Measurements from ENCODE around the gene ATXN7L1.
A peak's percentile ranks its signal among the peaks of the same experiment; 100 is the strongest.
"Not testable (repeated sequence)": the region's sequence is repeated elsewhere in the genome, so short reads cannot be mapped to it uniquely, and the experiment has no call there.

ATXN7L1 gene

GRCh38 chr7:105617280-105618015 lies 259.0 kb downstream of the ATXN7L1 start:
- DNase-seq (ENCODE audit: low spot score): no peak

- no peak for DNase-seq (ENCODE audit: low spot score)
Measured at GRCh38 chr7:105614341-105614840, 262.0 kb downstream of the ATXN7L1 start.

- DNase-seq (ENCODE audit: low spot score): no peak
Measured at GRCh38 chr7:105613611-105614330, 262.6 kb downstream of the ATXN7L1 start.

- no peak for DNase-seq (ENCODE audit: low spot score)
Measured at GRCh38 chr7:105612806-105613205, 263.6 kb downstream of the ATXN7L1 start.

GRCh38 chr7:105611856-105612775 lies 264.3 kb downstream of the ATXN7L1 start:
- no peak for DNase-seq (ENCODE audit: low spot score)

GRCh38 chr7:105610165-105610930 lies 266.1 kb downstream of the ATXN7L1 start:
- DNase-seq (ENCODE audit: low spot score): no peak

GRCh38 chr7:105602325-105603305 lies 273.8 kb downstream of the ATXN7L1 start:
- DNase-seq (ENCODE audit: low spot score): no peak

- no peak for DNase-seq (ENCODE audit: low spot score)
Measured at GRCh38 chr7:105600720-105601550, 275.5 kb downstream of the ATXN7L1 start.

- DNase-seq (ENCODE audit: low spot score): no peak
Measured at GRCh38 chr7:105599551-105599950, 276.8 kb downstream of the ATXN7L1 start.

- not testable (repeated sequence) for DNase-seq (ENCODE audit: low spot score)
Measured at GRCh38 chr7:105599080-105599479, 277.3 kb downstream of the ATXN7L1 start.

- no peak for DNase-seq (ENCODE audit: low spot score)
Measured at GRCh38 chr7:105596866-105597265, 279.5 kb downstream of the ATXN7L1 start.

- no peak for DNase-seq (ENCODE audit: low spot score)
Measured at GRCh38 chr7:105594034-105594433, 282.4 kb downstream of the ATXN7L1 start.

GRCh38 chr7:105591522-105591921 lies 284.9 kb downstream of the ATXN7L1 start:
- DNase-seq (ENCODE audit: low spot score): no peak

GRCh38 chr7:105590793-105591192 lies 285.6 kb downstream of the ATXN7L1 start:
- no peak for DNase-seq (ENCODE audit: low spot score)

- peak; percentile 84 for DNase-seq (ENCODE audit: low spot score)
Measured at GRCh38 chr7:105589356-105590077, 286.9 kb downstream of the ATXN7L1 start.

- no peak for DNase-seq (ENCODE audit: low spot score)
Measured at GRCh38 chr7:105587909-105588635, 288.3 kb downstream of the ATXN7L1 start.

- DNase-seq (ENCODE audit: low spot score): no peak
Measured at GRCh38 chr7:105585850-105586500, 290.4 kb downstream of the ATXN7L1 start.

Measured in putamen (tissue), 1 donor.